KMS-11 (cell line): ENCODE results near the gene GRID2.

Experiments used
- H2AFZ ChIP-seq: fragments of 200-600 bp; sonication (generic); 2 replicates; pipeline ENCODE4 v1.6.1; 2016; ENCODE audit warnings: antibody characterized with exemption, mixed run types, low read depth
- H3K27ac ChIP-seq: fragments of 200-600 bp; sonication (generic); 2 replicates; pipeline ENCODE4 v1.6.1; 2016; ENCODE audit warnings: mild to moderate bottlenecking, mixed run types
- H3K27me3 ChIP-seq: fragments of 200-600 bp; sonication (generic); 2 replicates; pipeline ENCODE4 v1.6.1; 2017; ENCODE audit warnings: mild to moderate bottlenecking, low read depth, mixed run types, moderate library complexity; ENCODE audit not compliant: insufficient read depth
- H3K36me3 ChIP-seq: fragments of 200-600 bp; sonication (generic); 2 replicates; pipeline ENCODE4 v1.6.1; 2017; ENCODE audit warnings: mild to moderate bottlenecking, mixed run types; ENCODE audit not compliant: insufficient read depth
- H3K4me1 ChIP-seq: fragments of 200-600 bp; sonication (generic); 2 replicates; pipeline ENCODE4 v1.6.1; 2016; ENCODE audit warnings: mild to moderate bottlenecking, low read depth, mixed run types; ENCODE audit not compliant: poor library complexity, severe bottlenecking
- H3K4me2 ChIP-seq: fragments of 200-600 bp; sonication (generic); 2 replicates; pipeline ENCODE4 v1.7.0; 2016; ENCODE audit warnings: mild to moderate bottlenecking, mixed run types
- H3K4me3 ChIP-seq: fragments of 200-600 bp; sonication (generic); IDR thresholded peaks from 2 replicates; pipeline ENCODE4 v1.6.1; 2017; ENCODE audit warnings: low read depth, low read length, mixed read lengths; ENCODE audit not compliant: insufficient read depth
- H3K79me2 ChIP-seq: fragments of 200-600 bp; sonication (generic); 2 replicates; pipeline ENCODE4 v1.6.1; 2016; ENCODE audit warnings: low read depth, mixed run types; ENCODE audit not compliant: insufficient read depth
- H3K9ac ChIP-seq: fragments of 200-600 bp; sonication (generic); 2 replicates; pipeline ENCODE4 v1.6.1; 2016; ENCODE audit warnings: mild to moderate bottlenecking, mixed run types
- H4K20me1 ChIP-seq: fragments of 200-600 bp; sonication (generic); 2 replicates; pipeline ENCODE4 v1.6.1; 2016; ENCODE audit warnings: mild to moderate bottlenecking, mixed run types; ENCODE audit not compliant: insufficient read depth
- TF ChIP-seq, protein P1 (sequence below): fragments of 200-600 bp; sonication (generic); conservative IDR thresholded peaks from 2 replicates; pipeline ENCODE4 v1.6.1; 2017; ENCODE audit warnings: low read depth, mild to moderate bottlenecking, antibody characterized with exemption, low read length, moderate library complexity, mixed read lengths

The GRID2 gene

DNA sequence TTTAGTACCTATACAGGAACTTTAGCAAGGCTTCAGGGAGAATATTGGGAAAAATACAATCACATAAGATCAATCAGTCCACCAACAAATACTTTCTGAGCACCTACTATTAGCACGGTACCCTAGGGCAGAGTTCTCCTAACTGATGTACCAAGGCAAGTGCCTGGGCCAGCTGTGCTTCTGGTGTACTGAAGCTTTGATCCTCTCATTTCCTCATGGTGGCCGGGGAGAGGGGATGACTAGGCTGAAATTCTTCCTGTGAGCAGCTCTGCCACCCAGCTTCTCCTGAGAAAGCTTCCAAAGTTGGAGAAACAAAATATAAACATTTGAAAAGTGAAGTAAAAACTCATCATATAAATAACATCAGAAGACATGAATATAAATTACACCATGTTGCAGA lies 1475.5 kb downstream of the GRID2 start:
- TF ChIP-seq, protein P1, sequence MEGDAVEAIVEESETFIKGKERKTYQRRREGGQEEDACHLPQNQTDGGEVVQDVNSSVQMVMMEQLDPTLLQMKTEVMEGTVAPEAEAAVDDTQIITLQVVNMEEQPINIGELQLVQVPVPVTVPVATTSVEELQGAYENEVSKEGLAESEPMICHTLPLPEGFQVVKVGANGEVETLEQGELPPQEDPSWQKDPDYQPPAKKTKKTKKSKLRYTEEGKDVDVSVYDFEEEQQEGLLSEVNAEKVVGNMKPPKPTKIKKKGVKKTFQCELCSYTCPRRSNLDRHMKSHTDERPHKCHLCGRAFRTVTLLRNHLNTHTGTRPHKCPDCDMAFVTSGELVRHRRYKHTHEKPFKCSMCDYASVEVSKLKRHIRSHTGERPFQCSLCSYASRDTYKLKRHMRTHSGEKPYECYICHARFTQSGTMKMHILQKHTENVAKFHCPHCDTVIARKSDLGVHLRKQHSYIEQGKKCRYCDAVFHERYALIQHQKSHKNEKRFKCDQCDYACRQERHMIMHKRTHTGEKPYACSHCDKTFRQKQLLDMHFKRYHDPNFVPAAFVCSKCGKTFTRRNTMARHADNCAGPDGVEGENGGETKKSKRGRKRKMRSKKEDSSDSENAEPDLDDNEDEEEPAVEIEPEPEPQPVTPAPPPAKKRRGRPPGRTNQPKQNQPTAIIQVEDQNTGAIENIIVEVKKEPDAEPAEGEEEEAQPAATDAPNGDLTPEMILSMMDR: no peak

DNA sequence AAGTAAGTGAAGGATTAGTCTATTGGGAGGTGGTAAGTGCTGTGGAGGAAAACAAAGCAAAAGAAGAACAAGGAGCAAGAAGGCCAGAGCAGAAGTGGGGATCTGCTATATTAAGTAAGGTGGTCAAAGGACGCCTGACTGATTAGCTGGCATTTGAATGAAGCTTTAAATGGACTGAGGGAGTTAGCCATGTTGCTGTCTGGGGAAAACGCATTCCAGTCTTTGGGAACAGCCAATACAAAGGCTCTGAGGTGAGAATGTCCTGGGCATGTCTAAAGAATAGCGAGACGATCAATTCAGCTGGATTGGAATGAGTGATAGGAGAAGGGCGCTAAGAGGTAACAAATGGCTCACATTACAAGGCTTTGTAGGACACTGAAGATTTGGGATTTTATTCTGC lies 1476.3 kb downstream of the GRID2 start:
- no peak overlapping the region for H3K9ac ChIP-seq
- no peaks in the 10 kb centered on the region for H3K79me2 ChIP-seq
- H3K36me3 ChIP-seq: no peaks in the 10 kb centered on the region
- H3K4me3 ChIP-seq: no peak overlapping the region
- H3K4me1 ChIP-seq: no peaks in the 10 kb centered on the region
- H3K27ac ChIP-seq: no peak overlapping the region
- no peaks in the 10 kb centered on the region for H3K27me3 ChIP-seq
- no peak overlapping the region for H2AFZ ChIP-seq
- TF ChIP-seq, protein P1: no peak
- no peaks in the 10 kb centered on the region for H4K20me1 ChIP-seq
- no peak overlapping the region for H3K4me2 ChIP-seq

More for the DNA sequence above, 1475.5 kb downstream of the GRID2 start:
- no peak overlapping the region for H3K4me3 ChIP-seq
- no peaks in the 10 kb centered on the region for H3K27me3 ChIP-seq
- H3K79me2 ChIP-seq: no peaks in the 10 kb centered on the region
- H2AFZ ChIP-seq: no peak overlapping the region
- H3K36me3 ChIP-seq: no peaks in the 10 kb centered on the region
- H3K27ac ChIP-seq: no peak overlapping the region
- H3K4me1 ChIP-seq: no peaks in the 10 kb centered on the region
- no peak overlapping the region for H3K4me2 ChIP-seq
- no peaks in the 10 kb centered on the region for H4K20me1 ChIP-seq
- H3K9ac ChIP-seq: no peak overlapping the region

DNA sequence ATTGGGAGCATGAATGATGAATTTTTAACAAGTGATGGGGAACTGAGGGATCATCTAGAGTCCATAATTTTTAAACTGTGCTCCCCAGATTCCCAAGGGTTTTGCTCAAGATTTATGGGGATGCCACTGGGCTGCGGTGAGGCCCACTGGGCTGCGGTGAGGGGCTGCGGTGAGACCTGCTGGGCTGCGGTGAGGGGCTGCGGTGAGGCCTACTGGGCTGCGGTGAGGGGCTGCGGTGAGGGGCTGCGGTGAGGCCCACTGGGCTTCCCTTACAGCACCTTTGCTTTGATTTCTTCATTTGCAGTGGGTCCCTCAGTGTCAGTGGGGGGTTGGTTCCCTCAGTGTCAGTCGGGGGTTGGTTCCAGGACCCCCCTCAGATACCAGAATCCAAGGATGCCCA lies 1477.4 kb downstream of the GRID2 start:
- H3K9ac ChIP-seq: no peak overlapping the region
- no peak overlapping the region for H2AFZ ChIP-seq
- no peaks in the 10 kb centered on the region for H3K27me3 ChIP-seq
- H3K4me2 ChIP-seq: no peak overlapping the region
- no peak overlapping the region for H3K27ac ChIP-seq
- no peak overlapping the region for H3K4me3 ChIP-seq
- H3K4me1 ChIP-seq: no peaks in the 10 kb centered on the region
- no peaks in the 10 kb centered on the region for H4K20me1 ChIP-seq
- TF ChIP-seq, protein P1: no peak
- no peaks in the 10 kb centered on the region for H3K36me3 ChIP-seq
- H3K79me2 ChIP-seq: no peaks in the 10 kb centered on the region

DNA sequence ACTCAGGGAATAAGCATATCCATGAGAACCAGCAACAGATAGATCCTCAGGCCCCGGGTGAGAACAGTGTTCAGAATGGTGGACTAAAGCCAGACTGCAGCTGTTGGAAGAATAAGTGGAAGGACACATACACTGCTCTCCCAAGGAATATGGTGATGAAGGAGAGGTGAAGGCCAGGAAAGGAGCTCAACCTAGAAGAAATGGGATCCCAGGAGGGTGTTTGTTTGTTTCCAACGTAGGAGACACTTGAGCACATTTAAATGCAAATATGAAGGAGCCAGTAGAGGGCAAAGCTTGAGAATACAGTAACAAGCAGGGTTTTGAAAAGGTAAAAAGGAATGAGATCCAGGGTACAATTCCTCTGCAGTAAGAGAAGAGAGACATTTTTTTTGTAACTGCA lies 1482.4 kb downstream of the GRID2 start:
- no peaks in the 10 kb centered on the region for H4K20me1 ChIP-seq
- H2AFZ ChIP-seq: no peak overlapping the region
- H3K4me1 ChIP-seq: no peaks in the 10 kb centered on the region
- no peak overlapping the region for H3K4me3 ChIP-seq
- H3K36me3 ChIP-seq: no peaks in the 10 kb centered on the region
- H3K27me3 ChIP-seq: no peaks in the 10 kb centered on the region
- no peak overlapping the region for H3K4me2 ChIP-seq
- TF ChIP-seq, protein P1: no peak
- no peak overlapping the region for H3K9ac ChIP-seq
- no peak overlapping the region for H3K27ac ChIP-seq
- no peaks in the 10 kb centered on the region for H3K79me2 ChIP-seq
